HL-60 (cell line): ENCODE data around the gene CMBL.

Experiments used
- GABPA ChIP-seq: IDR thresholded peaks from 2 replicates; pipeline ENCODE4 v1.6.1; 2012; ENCODE audit warnings: low read depth
- POLR2AphosphoS5 ChIP-seq: IDR thresholded peaks from 2 replicates; pipeline ENCODE4 v1.6.1; 2012; ENCODE audit warnings: low read depth
- REST ChIP-seq: IDR thresholded peaks from 2 replicates; pipeline ENCODE4 v1.6.1; 2012; ENCODE audit warnings: low read depth; ENCODE audit not compliant: insufficient replicate concordance
- TF ChIP-seq, protein P1 (sequence below): IDR thresholded peaks from one replicate; pipeline ENCODE4 v1.5.1; 2011; ENCODE audit warnings: low read length, control low read depth, inconsistent platforms; ENCODE audit not compliant: insufficient read depth

DNA sequence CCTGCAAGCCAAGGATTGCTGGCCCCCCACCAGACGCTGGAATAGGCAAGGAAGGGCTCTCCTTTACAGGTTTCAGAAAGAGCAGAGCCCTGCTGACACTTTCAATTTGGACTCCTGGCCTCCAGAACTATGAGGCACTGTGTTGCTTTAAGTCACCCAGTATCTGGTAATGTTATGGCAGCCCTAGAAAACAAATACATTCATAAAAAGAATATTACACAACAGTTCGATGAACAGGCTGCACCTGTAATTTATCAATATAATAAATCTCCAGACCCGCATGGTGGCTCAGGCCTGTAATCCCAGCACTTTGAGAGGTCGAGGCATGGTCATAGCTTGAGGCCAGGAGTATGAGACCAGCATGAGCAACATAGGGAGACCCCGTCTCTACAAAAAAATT lies 7.5 kb downstream of the CMBL start:
- TF ChIP-seq, protein P1, sequence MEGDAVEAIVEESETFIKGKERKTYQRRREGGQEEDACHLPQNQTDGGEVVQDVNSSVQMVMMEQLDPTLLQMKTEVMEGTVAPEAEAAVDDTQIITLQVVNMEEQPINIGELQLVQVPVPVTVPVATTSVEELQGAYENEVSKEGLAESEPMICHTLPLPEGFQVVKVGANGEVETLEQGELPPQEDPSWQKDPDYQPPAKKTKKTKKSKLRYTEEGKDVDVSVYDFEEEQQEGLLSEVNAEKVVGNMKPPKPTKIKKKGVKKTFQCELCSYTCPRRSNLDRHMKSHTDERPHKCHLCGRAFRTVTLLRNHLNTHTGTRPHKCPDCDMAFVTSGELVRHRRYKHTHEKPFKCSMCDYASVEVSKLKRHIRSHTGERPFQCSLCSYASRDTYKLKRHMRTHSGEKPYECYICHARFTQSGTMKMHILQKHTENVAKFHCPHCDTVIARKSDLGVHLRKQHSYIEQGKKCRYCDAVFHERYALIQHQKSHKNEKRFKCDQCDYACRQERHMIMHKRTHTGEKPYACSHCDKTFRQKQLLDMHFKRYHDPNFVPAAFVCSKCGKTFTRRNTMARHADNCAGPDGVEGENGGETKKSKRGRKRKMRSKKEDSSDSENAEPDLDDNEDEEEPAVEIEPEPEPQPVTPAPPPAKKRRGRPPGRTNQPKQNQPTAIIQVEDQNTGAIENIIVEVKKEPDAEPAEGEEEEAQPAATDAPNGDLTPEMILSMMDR = no peak
- no peak for TF ChIP-seq REST
- TF ChIP-seq POLR2AphosphoS5 = no peak
- no peak for TF ChIP-seq GABPA
